HEK293 (cell line): Measurements from ENCODE around the gene NEIL3.

Experiments
- CTCF ChIP-seq: fragments of 450-650 bp; formaldehyde crosslinking; IDR thresholded peaks from 2 replicates; pipeline ENCODE4 v1.5.1; 2016; ENCODE audit warnings: missing biosample characterization, missing genetic modification characterization
- INSM2 ChIP-seq: fragments of 450-650 bp; formaldehyde crosslinking; IDR thresholded peaks from 2 replicates; pipeline ENCODE4 v1.5.1; 2016; ENCODE audit warnings: missing biosample characterization, missing genetic modification characterization
- PBX3 ChIP-seq: sonication (generic); formaldehyde crosslinking; IDR thresholded peaks from 2 replicates; pipeline ENCODE4 v1.8.1; 2022; ENCODE audit warnings: mild to moderate bottlenecking, moderate library complexity, missing genetic modification reagents
- PRDM1 ChIP-seq: fragments of 450-650 bp; formaldehyde crosslinking; IDR thresholded peaks from 2 replicates; pipeline ENCODE4; 2016; ENCODE audit warnings: missing biosample characterization, missing genetic modification characterization
- REST ChIP-seq: fragments of 450-650 bp; formaldehyde crosslinking; IDR thresholded peaks from 2 replicates; pipeline ENCODE4 v1.5.1; 2016; ENCODE audit warnings: missing biosample characterization, missing genetic modification characterization
- ZNF510 ChIP-seq: fragments of 450-650 bp; formaldehyde crosslinking; IDR thresholded peaks from 2 replicates; pipeline ENCODE4 v1.5.1; 2018; ENCODE audit warnings: mild to moderate bottlenecking, missing genetic modification characterization, missing biosample characterization; ENCODE audit not compliant: insufficient replicate concordance
- ZNF544 ChIP-seq: fragments of 450-650 bp; formaldehyde crosslinking; IDR thresholded peaks from 2 replicates; pipeline ENCODE4 v1.5.0; 2017; ENCODE audit warnings: missing biosample characterization, missing genetic modification characterization

GRCh38 chr4:177285953-177286352 is 23.7 kb upstream of the NEIL3 start:
- TF ChIP-seq CTCF (tag by site-specific recombination) (no peak), INSM2 (tag by site-specific recombination) (no peak), ZNF544 (no peak), ZNF510 (no peak), PBX3 (CRISPR knock-in tag) (no peak), PRDM1 (tag by site-specific recombination) (no peak), REST (tag by site-specific recombination) (no peak)
